Measurements from ENCODE around the gene SLC22A23. TPM values are rescaled to one million over a fixed set of nuclear protein-coding genes. Genes with fewer than 3 reads are reported as not detected.

SLC22A23 gene
- total RNA-seq, 1 donor from 2014 or later, result 3.6 TPM

- Histone ChIP-seq H3K27me3 (ENCODE audit: control insufficient read depth, insufficient read depth, low read length) (peaks cover 7% of the 10 kb centered on the region), H3K36me3 (ENCODE audit: control insufficient read depth, insufficient read depth, low read length) (no peaks in the 10 kb centered on the region), H3K4me3 (ENCODE audit: low read depth, low read length) (no peak overlapping the region)
- DNase-seq (ENCODE audit: low read depth), result no peak
- TF ChIP-seq CTCF (IDR thresholded peaks at IDR 0.05; ENCODE audit: insufficient read depth, low read length, poor library complexity, severe bottlenecking), result no peak
Observed at GRCh38 chr6:3297006-3297405, 159.8 kb downstream of the SLC22A23 start.

GRCh38 chr6:3296537-3296936 is 160.3 kb downstream of the SLC22A23 start:
- Histone ChIP-seq H3K36me3 (ENCODE audit: control insufficient read depth, insufficient read depth, low read length) (no peaks in the 10 kb centered on the region), H3K27me3 (ENCODE audit: control insufficient read depth, insufficient read depth, low read length) (peaks cover 7% of the 10 kb centered on the region), H3K4me3 (ENCODE audit: low read depth, low read length) (no peak overlapping the region)
- DNase-seq (ENCODE audit: low read depth), result no peak
- no peak for TF ChIP-seq CTCF (IDR thresholded peaks at IDR 0.05; ENCODE audit: insufficient read depth, low read length, poor library complexity, severe bottlenecking)

- no peak for DNase-seq (ENCODE audit: low read depth)
- Histone ChIP-seq H3K4me3 (ENCODE audit: low read depth, low read length) (no peak overlapping the region), H3K27me3 (ENCODE audit: control insufficient read depth, insufficient read depth, low read length) (peaks cover 7% of the 10 kb centered on the region), H3K36me3 (ENCODE audit: control insufficient read depth, insufficient read depth, low read length) (no peaks in the 10 kb centered on the region)
- no peak for TF ChIP-seq CTCF (IDR thresholded peaks at IDR 0.05; ENCODE audit: insufficient read depth, low read length, poor library complexity, severe bottlenecking)
Observed at GRCh38 chr6:3296078-3296477, 160.8 kb downstream of the SLC22A23 start.

- no peak for DNase-seq (ENCODE audit: low read depth)
- H3K4me3 ChIP-seq (ENCODE audit: low read depth, low read length), result no peak overlapping the region
- H3K36me3 ChIP-seq (ENCODE audit: control insufficient read depth, insufficient read depth, low read length), result no peaks in the 10 kb centered on the region
- peaks cover 7% of the 10 kb centered on the region for H3K27me3 ChIP-seq (ENCODE audit: control insufficient read depth, insufficient read depth, low read length)
- TF ChIP-seq CTCF (IDR thresholded peaks at IDR 0.05; ENCODE audit: insufficient read depth, low read length, poor library complexity, severe bottlenecking), result peak; percentile 35
Observed at GRCh38 chr6:3294921-3295871, 161.7 kb downstream of the SLC22A23 start.

DNA sequence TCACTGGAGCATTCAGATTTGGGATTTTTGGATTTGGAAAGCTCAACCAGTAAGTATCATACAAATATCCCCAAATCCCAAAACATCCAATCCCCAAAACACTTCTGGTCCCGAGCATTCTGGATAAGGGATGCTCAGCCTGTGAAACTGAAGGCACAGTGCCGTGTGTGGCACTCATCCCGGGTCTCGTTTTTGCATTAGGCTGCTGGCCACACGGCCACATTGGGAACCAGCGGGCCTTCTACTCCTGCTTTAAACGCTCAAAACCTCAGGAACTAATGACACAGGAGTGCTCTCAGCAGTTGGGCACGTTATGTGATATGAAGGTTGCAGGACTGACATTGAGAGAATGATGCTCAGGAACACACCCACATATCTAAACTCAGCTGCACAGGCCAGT is 162.5 kb downstream of the SLC22A23 start:
- no peak for DNase-seq (ENCODE audit: low read depth)
- no peaks in the 10 kb centered on the region for H3K36me3 ChIP-seq (ENCODE audit: control insufficient read depth, insufficient read depth, low read length)
- no peak for TF ChIP-seq CTCF (IDR thresholded peaks at IDR 0.05; ENCODE audit: insufficient read depth, low read length, poor library complexity, severe bottlenecking)

More for the DNA sequence above, 162.5 kb downstream of the SLC22A23 start:
- Histone ChIP-seq H3K4me3 (ENCODE audit: low read depth, low read length) (no peak overlapping the region), H3K27me3 (ENCODE audit: control insufficient read depth, insufficient read depth, low read length) (peaks cover 7% of the 10 kb centered on the region)
